Glutamatergic neuron (in vitro differentiated cells): ENCODE measurements around the gene SH3BP5. TPM values are rescaled to one million over a fixed set of nuclear protein-coding genes. Genes with fewer than 3 reads are reported as not detected.

Experiments
- DNase-seq: peaks from one replicate; pipeline ENCODE4 v3.0.0; 2022
- H3K27ac Mint-ChIP-seq: one replicate; pipeline ENCODE4 v1.8.0; 2020; ENCODE audit warnings: mild to moderate bottlenecking, mixed read lengths, inconsistent platforms; ENCODE audit not compliant: unreplicated experiment
- H3K27me3 Mint-ChIP-seq: one replicate; pipeline ENCODE4 v1.8.0; 2020; ENCODE audit warnings: mild to moderate bottlenecking, moderate library complexity, mixed read lengths, inconsistent platforms; ENCODE audit not compliant: unreplicated experiment
- H3K36me3 Mint-ChIP-seq: one replicate; pipeline ENCODE4 v1.8.0; 2020; ENCODE audit warnings: mild to moderate bottlenecking, mixed read lengths, inconsistent platforms; ENCODE audit not compliant: unreplicated experiment
- H3K4me1 Mint-ChIP-seq: one replicate; pipeline ENCODE4 v1.8.0; 2020; ENCODE audit warnings: mild to moderate bottlenecking, low read depth, mixed read lengths, inconsistent platforms; ENCODE audit not compliant: unreplicated experiment
- H3K4me3 Mint-ChIP-seq: one replicate; pipeline ENCODE4 v1.8.0; 2020; ENCODE audit warnings: mild to moderate bottlenecking, mixed read lengths, inconsistent platforms; ENCODE audit not compliant: unreplicated experiment
- H3K9me3 Mint-ChIP-seq: one replicate; pipeline ENCODE4 v1.8.0; 2020; ENCODE audit warnings: mild to moderate bottlenecking, moderate library complexity, mixed read lengths, inconsistent platforms; ENCODE audit not compliant: unreplicated experiment
- total RNA-seq: library from RNA; stranded (reverse); fragmentation: NEBNext Ultra II Directional; extraction: Animal tissue kit (Norgen Biotek cat#: 25700); gene quantifications from one replicate; pipeline ENCODE4 v1.2.1, GENCODE V29; 2021; ENCODE audit not compliant: unreplicated experiment
- TF ChIP-seq, protein P1 (sequence below): fragments of 200-600 bp; sonication (generic); IDR thresholded peaks from one replicate; pipeline ENCODE4 v1.5.0; 2021; ENCODE audit not compliant: partially characterized antibody, unreplicated experiment

SH3BP5 gene
- total RNA-seq, 1 donor from 2014 or later: 25.3 TPM

DNA sequence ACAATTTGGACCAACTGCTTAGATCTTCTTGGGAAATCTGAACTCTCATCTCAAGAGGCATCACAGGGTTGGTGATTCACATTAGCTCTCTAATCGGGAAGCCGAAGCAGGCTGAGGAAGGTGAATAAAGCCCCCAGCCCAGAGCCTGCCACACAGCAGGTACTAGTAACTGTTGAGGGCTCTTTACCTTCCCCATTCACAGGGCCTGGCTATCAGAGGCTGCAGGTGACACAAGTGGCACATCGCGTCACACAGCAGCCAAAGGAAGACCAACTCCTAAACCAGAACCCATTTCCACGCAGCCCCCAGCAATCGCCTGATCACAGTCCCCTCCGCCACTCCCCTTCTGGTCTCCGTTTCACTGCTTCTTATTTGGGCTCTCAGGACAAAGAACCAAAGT, 29.2 kb downstream of the SH3BP5 start:
- Mint-ChIP-seq H3K9me3 (peaks cover 10% of the 10 kb centered on the region), H3K27ac (no peak overlapping the region), H3K4me3 (no peak overlapping the region), H3K27me3 (peaks cover 14% of the 10 kb centered on the region), H3K4me1 (peaks cover 50% of the 10 kb centered on the region), H3K36me3 (no peaks in the 10 kb centered on the region)
- no peak for DNase-seq
- TF ChIP-seq, protein P1, sequence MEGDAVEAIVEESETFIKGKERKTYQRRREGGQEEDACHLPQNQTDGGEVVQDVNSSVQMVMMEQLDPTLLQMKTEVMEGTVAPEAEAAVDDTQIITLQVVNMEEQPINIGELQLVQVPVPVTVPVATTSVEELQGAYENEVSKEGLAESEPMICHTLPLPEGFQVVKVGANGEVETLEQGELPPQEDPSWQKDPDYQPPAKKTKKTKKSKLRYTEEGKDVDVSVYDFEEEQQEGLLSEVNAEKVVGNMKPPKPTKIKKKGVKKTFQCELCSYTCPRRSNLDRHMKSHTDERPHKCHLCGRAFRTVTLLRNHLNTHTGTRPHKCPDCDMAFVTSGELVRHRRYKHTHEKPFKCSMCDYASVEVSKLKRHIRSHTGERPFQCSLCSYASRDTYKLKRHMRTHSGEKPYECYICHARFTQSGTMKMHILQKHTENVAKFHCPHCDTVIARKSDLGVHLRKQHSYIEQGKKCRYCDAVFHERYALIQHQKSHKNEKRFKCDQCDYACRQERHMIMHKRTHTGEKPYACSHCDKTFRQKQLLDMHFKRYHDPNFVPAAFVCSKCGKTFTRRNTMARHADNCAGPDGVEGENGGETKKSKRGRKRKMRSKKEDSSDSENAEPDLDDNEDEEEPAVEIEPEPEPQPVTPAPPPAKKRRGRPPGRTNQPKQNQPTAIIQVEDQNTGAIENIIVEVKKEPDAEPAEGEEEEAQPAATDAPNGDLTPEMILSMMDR: no peak

DNA sequence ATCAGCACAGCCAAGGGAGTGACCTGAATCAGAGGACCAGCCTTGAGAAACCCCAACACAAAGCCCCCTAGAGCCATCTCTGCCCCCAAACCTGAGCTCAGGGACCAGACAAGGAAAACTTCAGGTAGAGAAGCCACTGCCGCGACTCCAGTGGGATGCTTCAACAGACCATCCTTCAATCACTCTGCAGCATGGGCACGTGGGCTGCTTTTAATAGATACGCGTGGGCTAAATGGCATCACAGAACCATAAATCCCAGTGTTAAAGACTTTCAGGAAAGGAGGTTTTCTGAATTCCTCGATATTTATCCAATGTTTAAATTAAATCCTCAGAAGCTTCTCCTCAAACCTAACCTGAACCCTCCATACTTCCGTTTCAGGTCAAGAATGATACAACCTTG, 30.6 kb downstream of the SH3BP5 start:
- H3K4me1 Mint-ChIP-seq: peaks cover 44% of the 10 kb centered on the region
- TF ChIP-seq, protein P1: no peak
- H3K27ac Mint-ChIP-seq: peak overlapping the region; percentile 88
- peaks cover 14% of the 10 kb centered on the region for H3K27me3 Mint-ChIP-seq
- peaks cover 10% of the 10 kb centered on the region for H3K9me3 Mint-ChIP-seq
- H3K4me3 Mint-ChIP-seq: no peak overlapping the region
- DNase-seq: no peak
- no peaks in the 10 kb centered on the region for H3K36me3 Mint-ChIP-seq

DNA sequence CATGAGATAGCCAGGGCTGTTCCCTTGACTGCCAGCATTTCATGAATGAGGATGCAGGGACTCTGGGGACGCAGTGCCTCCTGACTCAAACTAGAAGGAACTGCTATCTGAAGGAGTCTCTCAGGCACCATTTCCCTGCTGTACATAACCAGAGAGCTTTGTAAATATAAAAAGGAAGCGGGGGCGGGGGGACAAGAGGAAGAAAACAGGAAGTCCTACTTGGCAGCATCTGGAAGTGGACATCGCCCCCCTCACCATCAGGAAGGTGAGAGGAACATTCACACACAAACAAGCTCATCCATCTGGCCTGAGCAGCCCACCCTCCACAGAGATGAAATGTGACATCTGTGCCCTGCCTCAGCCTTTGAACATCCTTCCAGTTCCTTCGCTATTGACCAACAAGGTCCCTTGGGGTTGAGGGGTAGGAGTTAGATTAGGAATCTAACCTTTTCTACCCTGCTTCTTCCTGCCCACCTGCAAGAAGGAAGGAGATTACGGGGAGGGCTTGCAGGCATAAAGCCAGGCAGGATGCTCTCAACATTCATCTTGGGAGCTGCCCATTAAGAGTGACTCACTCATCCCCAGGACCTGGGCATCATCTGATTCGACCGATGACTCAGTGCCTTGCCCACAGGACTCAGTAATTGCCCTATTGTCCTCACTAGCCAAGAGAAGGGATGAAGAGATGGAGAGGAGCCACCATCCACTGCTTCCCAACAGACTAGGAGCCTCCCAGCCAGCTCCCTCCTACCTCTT, 31.9 kb downstream of the SH3BP5 start:
- peak; percentile 39 for DNase-seq
- H3K27ac Mint-ChIP-seq: peak overlapping the region; percentile 88
- peaks cover 42% of the 10 kb centered on the region for H3K4me1 Mint-ChIP-seq
- peak overlapping the region; percentile 30 for H3K4me3 Mint-ChIP-seq
- peaks cover 10% of the 10 kb centered on the region for H3K9me3 Mint-ChIP-seq
- no peaks in the 10 kb centered on the region for H3K36me3 Mint-ChIP-seq
- TF ChIP-seq, protein P1: no peak
- H3K27me3 Mint-ChIP-seq: peaks cover 13% of the 10 kb centered on the region

DNA sequence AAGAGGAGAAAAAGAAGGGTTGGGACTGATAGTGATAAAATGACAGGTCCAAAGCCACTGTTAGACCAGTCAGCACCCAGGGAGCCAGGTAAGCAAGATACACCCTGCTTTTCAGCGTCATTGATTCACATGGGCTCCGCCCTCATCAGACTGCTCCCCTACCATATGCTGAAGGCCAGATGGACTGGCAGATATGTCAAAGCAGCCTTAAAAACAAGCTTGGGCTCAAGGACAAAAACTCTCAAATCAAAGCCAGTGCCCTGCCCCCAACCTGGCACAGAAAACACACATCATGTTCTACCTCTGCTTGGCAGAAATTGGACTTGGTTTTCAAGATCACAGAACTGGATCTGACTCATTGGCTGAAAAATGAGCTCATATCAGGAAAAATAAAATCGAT, 33.4 kb downstream of the SH3BP5 start:
- TF ChIP-seq, protein P1: no peak
- H3K4me1 Mint-ChIP-seq: peaks cover 42% of the 10 kb centered on the region

DNA sequence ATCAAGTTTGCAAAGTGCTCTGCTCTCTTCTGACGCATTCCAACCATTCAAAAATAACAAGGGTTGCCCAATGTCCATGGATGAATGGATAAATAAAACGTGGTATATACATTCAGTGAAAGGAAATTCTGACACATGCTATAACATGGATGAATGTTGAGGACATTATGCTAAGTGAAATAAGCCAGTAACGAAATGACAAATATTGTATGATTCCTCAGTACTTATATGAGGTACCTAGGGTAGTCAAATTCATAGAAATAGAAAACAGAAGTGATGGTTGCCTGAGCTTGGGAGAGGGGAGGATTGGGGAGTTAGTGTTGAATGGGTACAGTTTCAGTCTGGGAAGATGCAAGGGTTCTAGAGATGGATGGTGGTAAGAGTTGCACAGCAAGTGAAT, 33.9 kb downstream of the SH3BP5 start:
- TF ChIP-seq, protein P1: no peak
- no peak for DNase-seq
- peaks cover 42% of the 10 kb centered on the region for H3K4me1 Mint-ChIP-seq
- H3K9me3 Mint-ChIP-seq: peaks cover 10% of the 10 kb centered on the region
- peak overlapping the region; percentile 41 for H3K4me3 Mint-ChIP-seq
- peaks cover 11% of the 10 kb centered on the region for H3K27me3 Mint-ChIP-seq
- H3K36me3 Mint-ChIP-seq: no peaks in the 10 kb centered on the region
- peak overlapping the region; percentile 60 for H3K27ac Mint-ChIP-seq

More for the DNA sequence above, 33.4 kb downstream of the SH3BP5 start:
- peaks cover 10% of the 10 kb centered on the region for H3K9me3 Mint-ChIP-seq
- peaks cover 11% of the 10 kb centered on the region for H3K27me3 Mint-ChIP-seq
- peak; percentile 30 for DNase-seq
- H3K27ac Mint-ChIP-seq: peak overlapping the region; percentile 60
- H3K4me3 Mint-ChIP-seq: peak overlapping the region; percentile 41
- H3K36me3 Mint-ChIP-seq: no peaks in the 10 kb centered on the region
